Measurements from ENCODE around the gene TLN1. TPM values are rescaled to one million over a fixed set of nuclear protein-coding genes. Genes with fewer than 3 reads are reported as not detected.
A peak's percentile ranks its signal among the peaks of the same experiment; 100 is the strongest.

TLN1 gene
- polyA plus RNA-seq, 1 experiment: 165 TPM

GRCh38 chr9:35725362-35725761, 6.6 kb downstream of the TLN1 start:
- Histone ChIP-seq H3K27ac (ENCODE audit: low read depth, low read length) (no peak overlapping the region), H3K4me3 (ENCODE audit: low read depth, low read length) (no peak overlapping the region), H3K9me3 (ENCODE audit: control insufficient read depth, insufficient read depth, low read length) (no peaks in the 10 kb centered on the region), H3K27me3 (ENCODE audit: control insufficient read depth, insufficient read depth, low read length) (no peaks in the 10 kb centered on the region)
- no peak for TF ChIP-seq CTCF (IDR thresholded peaks at IDR 0.05; ENCODE audit: low read depth, low read length)
- ChIA-PET CTCF (interaction anchor here (1.7 to 4.2 kb wide), 2 partner anchors 29 to 67 kb away, joined by 3 to 35 read pairs; no protein-coding TSS in a partner anchor), POLR2A (interaction anchor here (4.4 kb wide), 1 partner anchor 36 kb away, joined by 101 read pairs; the partner anchor contains the start of gene TPM2)
- DNase-seq (ENCODE audit: low read depth, low spot score): no peak

GRCh38 chr9:35723908-35724307, 8.1 kb downstream of the TLN1 start:
- CTCF ChIA-PET: interaction anchor here (4.5 kb wide), 1 partner anchor 27 kb away, joined by 24 read pairs; no protein-coding TSS in a partner anchor
- Histone ChIP-seq H3K9me3 (ENCODE audit: control insufficient read depth, insufficient read depth, low read length) (no peaks in the 10 kb centered on the region), H3K4me3 (ENCODE audit: low read depth, low read length) (no peak overlapping the region), H3K27ac (ENCODE audit: low read depth, low read length) (no peak overlapping the region), H3K27me3 (ENCODE audit: control insufficient read depth, insufficient read depth, low read length) (no peaks in the 10 kb centered on the region)
- POLR2A ChIA-PET: interaction anchor here (1.0 kb wide), 1 partner anchor 13 kb away, joined by 3 read pairs; no protein-coding TSS in a partner anchor
- no peak for TF ChIP-seq CTCF (IDR thresholded peaks at IDR 0.05; ENCODE audit: low read depth, low read length)
- DNase-seq (ENCODE audit: low read depth, low spot score): no peak

- H3K27me3 ChIP-seq (ENCODE audit: control insufficient read depth, insufficient read depth, low read length): no peaks in the 10 kb centered on the region
- TF ChIP-seq CTCF (IDR thresholded peaks at IDR 0.05; ENCODE audit: low read depth, low read length): no peak
- POLR2A ChIA-PET: no interaction called here
- CTCF ChIA-PET: interaction anchor here (4.5 kb wide), 1 partner anchor 26 kb away, joined by 24 read pairs; no protein-coding TSS in a partner anchor
- no peak overlapping the region for H3K27ac ChIP-seq (ENCODE audit: low read depth, low read length)
- no peak overlapping the region for H3K4me3 ChIP-seq (ENCODE audit: low read depth, low read length)
- no peaks in the 10 kb centered on the region for H3K9me3 ChIP-seq (ENCODE audit: control insufficient read depth, insufficient read depth, low read length)
- no peak for DNase-seq (ENCODE audit: low read depth, low spot score)
These were observed 8.6 kb downstream of the TLN1 start for GRCh38 chr9:35723426-35723825.

DNA sequence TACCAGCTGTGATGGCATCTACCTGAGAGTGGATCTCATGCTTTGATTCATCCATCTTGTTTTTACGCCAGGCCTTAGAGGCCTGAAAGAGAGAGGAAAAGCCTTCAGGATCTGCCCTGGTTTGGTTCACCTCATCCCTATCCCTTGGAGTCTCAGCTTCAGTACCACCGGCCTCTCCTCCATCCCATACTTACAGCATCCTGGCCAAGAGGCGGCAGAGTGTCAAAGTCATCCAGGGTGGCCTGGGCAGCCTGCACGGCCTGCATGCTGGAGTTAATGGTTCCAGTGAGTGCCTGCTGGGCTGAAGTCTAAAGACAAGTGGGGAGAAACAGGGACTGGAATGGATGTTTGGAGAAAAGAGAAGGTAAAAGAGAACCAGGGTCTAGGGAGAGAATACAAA, 12.4 kb downstream of the TLN1 start:
- no peak for DNase-seq (ENCODE audit: low read depth, low spot score)
- TF ChIP-seq CTCF (IDR thresholded peaks at IDR 0.05; ENCODE audit: low read depth, low read length): no peak
- H3K9me3 ChIP-seq (ENCODE audit: control insufficient read depth, insufficient read depth, low read length): no peaks in the 10 kb centered on the region
- H3K27ac ChIP-seq (ENCODE audit: low read depth, low read length): peak overlapping the region; percentile 11
- no peaks in the 10 kb centered on the region for H3K27me3 ChIP-seq (ENCODE audit: control insufficient read depth, insufficient read depth, low read length)
- no peak overlapping the region for H3K4me3 ChIP-seq (ENCODE audit: low read depth, low read length)
- ChIA-PET CTCF (interaction anchor here (4.5 kb wide), 1 partner anchor 23 kb away, joined by 24 read pairs; no protein-coding TSS in a partner anchor), POLR2A (interaction anchor here (0.6 kb wide), 1 partner anchor 10 kb away, joined by 4 read pairs; no protein-coding TSS in a partner anchor)

GRCh38 chr9:35718721-35719511, 13.1 kb downstream of the TLN1 start:
- H3K27me3 ChIP-seq (ENCODE audit: control insufficient read depth, insufficient read depth, low read length): no peaks in the 10 kb centered on the region
- no peak for TF ChIP-seq CTCF (IDR thresholded peaks at IDR 0.05; ENCODE audit: low read depth, low read length)
- H3K9me3 ChIP-seq (ENCODE audit: control insufficient read depth, insufficient read depth, low read length): no peaks in the 10 kb centered on the region
- ChIA-PET CTCF (interaction anchor here (0.6 to 4.5 kb wide), 3 partner anchors 22 to 1115 kb away, joined by 3 to 24 read pairs (median 17); no protein-coding TSS in a partner anchor), POLR2A (interaction anchor here (1.4 to 3.1 kb wide), 2 partner anchors 9 to 13 kb away, joined by 4 to 11 read pairs; partner anchors contain the start of genes CREB3 and TLN1)
- H3K27ac ChIP-seq (ENCODE audit: low read depth, low read length): no peak overlapping the region
- no peak overlapping the region for H3K4me3 ChIP-seq (ENCODE audit: low read depth, low read length)
- DNase-seq (ENCODE audit: low read depth, low spot score): no peak

All from AG04450 (cell line).